Ovary (tissue), 3 donors: ENCODE measurements around the gene CT45A2.
"Not testable (repeated sequence)": the region's sequence is repeated elsewhere in the genome, so short reads cannot be mapped to it uniquely, and the experiment has no call there.

Source experiments
- CTCF ChIP-seq, 3 donors: fragments of 450-650 bp in 2 of 3; fragments of 200-600 bp in 1 of 3; IDR thresholded peaks; one replicate each; pipeline versions ENCODE4 v1.5.1 to v1.8.0; 2016 to 2022; ENCODE audit warnings: antibody characterized with exemption in 3 of 3, mild to moderate bottlenecking in 1 of 3
- POLR2A ChIP-seq: fragments of 450-650 bp; IDR thresholded peaks from one replicate; pipeline ENCODE4 v1.6.1; 2017; ENCODE audit warnings: antibody characterized with exemption, mild to moderate bottlenecking, moderate library complexity
- donor health status: DM: no; HTN: no; CAD: no.

- not testable (repeated sequence) for TF ChIP-seq CTCF (IDR thresholded peaks at IDR 0.05); POLR2A
These were observed 34.6 kb upstream of the CT45A2 start, which contains the start of gene CT45A8 for GRCh38 chrX:135854438-135854837.
